A673 (cell line): ENCODE data around the gene CDKAL1. TPM values are rescaled to one million over a fixed set of nuclear protein-coding genes. Genes with fewer than 3 reads are reported as not detected.
"Not testable (repeated sequence)": the region's sequence is repeated elsewhere in the genome, so short reads cannot be mapped to it uniquely, and the experiment has no call there.

Experiments used
- BruUV-seq: library from RNA; stranded (reverse); fragments of 400-500 nt; replicated peaks from 2 replicates; lab custom pipeline; 2021; lab: Mats Ljungman, UMichigan
- CTCF ChIA-PET: fragments of 300-600 bp; sonication (Branson Sonifier 250); formaldehyde crosslinking; loops from one replicate; lab custom pipeline; 2022; ENCODE audit warnings: antibody characterized with exemption; lab: Charles Lee
- POLR2A ChIA-PET: fragments of 300-600 bp; sonication (Branson Sonifier 250); formaldehyde crosslinking; loops from one replicate; lab custom pipeline; 2022; ENCODE audit warnings: antibody characterized with exemption; ENCODE audit not compliant: low non-redundant PET; lab: Charles Lee
- DNase-seq: peaks from one replicate; pipeline ENCODE4 v3.0.0-alpha.2; 2015; ENCODE audit warnings: low spot score
- H3K27ac ChIP-seq: fragments of 200-600 bp; sonication (generic); 2 replicates; pipeline ENCODE4 v1.5.1; 2016; ENCODE audit warnings: mixed run types, low read depth, mild to moderate bottlenecking, mixed read lengths, antibody characterized with exemption, low read length; ENCODE audit not compliant: poor library complexity, severe bottlenecking
- H3K27me3 ChIP-seq: fragments of 200-600 bp; sonication (generic); replicated peaks from 2 replicates; pipeline ENCODE4 v1.6.1; 2017; ENCODE audit warnings: mixed run types, low read depth, mild to moderate bottlenecking, mixed read lengths, antibody characterized with exemption, low read length; ENCODE audit not compliant: insufficient read depth, poor library complexity
- H3K36me3 ChIP-seq: fragments of 200-600 bp; sonication (generic); 2 replicates; pipeline ENCODE4 v1.6.1; 2016; ENCODE audit warnings: mixed run types, mild to moderate bottlenecking, mixed read lengths, antibody characterized with exemption, low read length; ENCODE audit not compliant: insufficient read depth, poor library complexity, severe bottlenecking
- H3K4me1 ChIP-seq: fragments of 200-600 bp; sonication (generic); 2 replicates; pipeline ENCODE4 v1.6.1; 2017; ENCODE audit warnings: mixed run types, mild to moderate bottlenecking, mixed read lengths, antibody characterized with exemption, low read length; ENCODE audit not compliant: insufficient read depth, poor library complexity, severe bottlenecking
- H3K4me3 ChIP-seq: fragments of 200-600 bp; sonication (generic); 2 replicates; pipeline ENCODE4 v1.5.1; 2016; ENCODE audit warnings: low read depth, mixed run types, mild to moderate bottlenecking, mixed read lengths, low read length; ENCODE audit not compliant: poor library complexity, severe bottlenecking
- H3K9me3 ChIP-seq: fragments of 200-600 bp; sonication (generic); 2 replicates; pipeline ENCODE4 v1.6.1; 2016; ENCODE audit warnings: mixed run types, low read depth, mild to moderate bottlenecking, mixed read lengths, antibody characterized with exemption, low read length; ENCODE audit not compliant: poor library complexity, severe bottlenecking
- CTCF ChIP-seq: fragments of 300-800, 200-600 bp; sonication (generic); conservative IDR thresholded peaks from 2 replicates; pipeline ENCODE4 v1.5.1; 2017; ENCODE audit warnings: low read depth, mild to moderate bottlenecking, antibody characterized with exemption, low read length, moderate library complexity, mixed read lengths
- EZH2 ChIP-seq: fragments of 200-600 bp; sonication (generic); IDR thresholded peaks from 2 replicates; pipeline ENCODE4 v1.6.1; 2017; ENCODE audit warnings: borderline replicate concordance, low read depth, mild to moderate bottlenecking, mixed read lengths, antibody characterized with exemption, low read length; ENCODE audit not compliant: poor library complexity, severe bottlenecking
- intact Hi-C: fragments of 100-400 bp; cut with micrococcal nuclease; formaldehyde crosslinking; loops from one replicate; pipeline ENCODE4 v1.10.0; 2022; ENCODE audit not compliant: unreplicated experiment
- total RNA-seq: library from RNA; stranded (reverse); gene quantifications from 2 replicates; pipeline ENCODE4 v1.2.3, GENCODE V29; 2021

Gene CDKAL1
- total RNA-seq, 1 experiment from 2014 or later, result 35.5 TPM

- Histone ChIP-seq H3K4me1 (peaks cover 8% of the 10 kb centered on the region), H3K36me3 (no peaks in the 10 kb centered on the region), H3K27ac (no peak overlapping the region), H3K27me3 (no peaks in the 10 kb centered on the region), H3K4me3 (no peak overlapping the region), H3K9me3 (no peaks in the 10 kb centered on the region)
- no TSS peak for BruUV-seq
- DNase-seq, result no peak
- no peak for TF ChIP-seq CTCF
- no peak for TF ChIP-seq EZH2
- POLR2A ChIA-PET, result no interaction called here
- CTCF ChIA-PET, result no interaction called here
- intact Hi-C loops, result no loop called here
These were observed 296.3 kb downstream of the CDKAL1 start for GRCh38 chr6:20830576-20830975.

- intact Hi-C loops, H3K36me3 ChIP-seq, CTCF ChIA-PET: not testable (repeated sequence)
These were observed 297.0 kb downstream of the CDKAL1 start for GRCh38 chr6:20831251-20831650.

GRCh38 chr6:20833881-20834515, 299.7 kb downstream of the CDKAL1 start:
- BruUV-seq, result no TSS peak
- intact Hi-C loops, result no loop called here
- Histone ChIP-seq H3K36me3 (no peaks in the 10 kb centered on the region), H3K27ac (no peak overlapping the region), H3K9me3 (no peaks in the 10 kb centered on the region), H3K4me3 (no peak overlapping the region), H3K4me1 (no peaks in the 10 kb centered on the region), H3K27me3 (no peaks in the 10 kb centered on the region)
- CTCF ChIA-PET, result no interaction called here
- TF ChIP-seq CTCF (no peak), EZH2 (no peak)
- POLR2A ChIA-PET, result no interaction called here
- no peak for DNase-seq

More at GRCh38 chr6:20831251-20831650, 297.0 kb downstream of the CDKAL1 start:
- H3K4me1 ChIP-seq, H3K27ac ChIP-seq, H3K27me3 ChIP-seq, H3K9me3 ChIP-seq, POLR2A ChIA-PET, BruUV-seq, DNase-seq, H3K4me3 ChIP-seq: not testable (repeated sequence)
